Posterior vena cava (tissue), 2 donors: Measurements from ENCODE around the gene KLRC2. TPM values are rescaled to one million over a fixed set of nuclear protein-coding genes. Genes with fewer than 3 reads are reported as not detected.
"Not testable (repeated sequence)": the region's sequence is repeated elsewhere in the genome, so short reads cannot be mapped to it uniquely, and the experiment has no call there.

ENCODE experiments used
- DNase-seq: peaks from one replicate; pipeline ENCODE4 v3.0.0-alpha.2; 2020; ENCODE audit warnings: low spot score
- intact Hi-C, 2 donors: fragments of 100-400 bp; cut with DNase I; formaldehyde crosslinking; loops; one replicate each; pipeline versions ENCODE4 v1.14.1 to v1.14.2; 2022 to 2023
- long read RNA-seq, 2 donors: library from polyadenylated mRNA; unstranded; transcript quantifications; one replicate each; pipeline ENCODE4 v2.0.0, GENCODE V29; 2020 to 2021
- total RNA-seq, 2 donors: library from RNA; stranded (reverse); fragmentation: NEBNext Ultra II Directional; extraction: Animal tissue kit (Norgen Biotek cat#: 25700); gene quantifications; one replicate each; pipeline ENCODE4 v1.2.1, GENCODE V29; 2021
- donor health status: DM: yes; HTN: yes; CAD: no.
- donor health status: DM: yes; HTN: yes; CAD: no.

The KLRC2 gene
- total RNA-seq: under 1 TPM in 1 of 2 donors, not detected in 1; 0.46 TPM
- long read RNA-seq, donor 1: 0 reads
- long read RNA-seq, donor 2: 0 reads

DNA sequence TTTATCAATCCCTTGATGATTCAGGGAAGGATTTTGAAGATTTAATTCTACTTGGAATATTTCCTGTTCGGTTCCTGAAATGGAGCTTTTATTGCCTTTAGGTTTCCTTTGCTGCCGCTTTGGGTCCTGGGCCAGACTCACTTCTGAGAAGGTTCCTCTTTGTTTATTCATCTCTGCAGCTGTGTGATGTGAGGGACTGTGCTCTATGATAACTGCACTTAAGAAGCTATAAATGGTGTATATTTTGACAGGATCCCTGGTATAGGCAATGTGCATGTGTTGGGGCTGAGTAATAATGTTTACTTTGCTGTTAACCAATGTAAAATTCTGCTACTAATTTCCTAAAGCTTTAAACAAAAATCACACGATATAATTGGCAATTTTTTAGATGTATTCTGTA is at the start of gene KLRC2:
Gene KLRC2, minus strand, starts transcription at position 195 of the 400 bp plus-strand sequence. Its CDS starts 24 bp downstream, at position 171.
- DNase-seq, intact Hi-C loops: not testable (repeated sequence)

DNA sequence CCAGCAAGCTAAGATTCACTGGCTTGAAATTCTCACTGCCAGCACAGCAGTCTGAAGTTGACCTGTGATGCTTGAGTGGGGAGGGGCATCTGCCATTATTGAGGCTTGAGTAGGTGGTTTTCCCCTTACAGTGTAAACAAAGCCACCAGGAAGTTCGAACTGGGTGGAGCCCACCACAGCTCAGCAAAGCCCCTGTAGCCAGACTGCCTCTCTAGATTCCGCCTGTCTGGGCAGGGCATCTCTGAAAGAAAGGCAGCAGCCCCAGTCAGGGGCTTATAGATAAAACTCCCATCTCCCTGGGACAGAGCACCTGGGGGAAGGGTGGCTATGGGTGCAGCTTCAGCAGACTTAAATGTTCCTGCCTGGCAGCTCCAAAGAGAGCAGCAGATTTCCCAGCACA is 46.1 kb upstream of the KLRC2 start:
- DNase-seq, intact Hi-C loops: not testable (repeated sequence)

DNA sequence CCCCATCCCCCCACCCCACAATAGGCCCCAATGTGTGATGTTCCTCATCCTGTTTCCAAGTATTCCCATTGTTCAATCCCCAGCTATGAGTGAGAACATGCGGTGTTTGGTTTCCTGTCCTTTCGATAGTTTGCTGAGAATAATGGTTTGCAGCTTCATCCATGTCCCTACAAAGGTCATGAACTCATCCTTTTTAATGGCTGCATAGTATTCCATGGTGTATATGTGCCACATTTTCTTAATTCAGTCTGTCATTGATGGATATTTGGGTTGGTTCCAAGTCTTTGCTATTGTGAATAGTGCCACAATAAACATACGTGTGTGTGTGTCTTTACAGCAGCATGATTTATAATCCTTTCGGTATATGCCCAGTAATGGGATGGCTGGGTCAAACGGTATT is 37.0 kb upstream of the KLRC2 start:
- DNase-seq, intact Hi-C loops: not testable (repeated sequence)

DNA sequence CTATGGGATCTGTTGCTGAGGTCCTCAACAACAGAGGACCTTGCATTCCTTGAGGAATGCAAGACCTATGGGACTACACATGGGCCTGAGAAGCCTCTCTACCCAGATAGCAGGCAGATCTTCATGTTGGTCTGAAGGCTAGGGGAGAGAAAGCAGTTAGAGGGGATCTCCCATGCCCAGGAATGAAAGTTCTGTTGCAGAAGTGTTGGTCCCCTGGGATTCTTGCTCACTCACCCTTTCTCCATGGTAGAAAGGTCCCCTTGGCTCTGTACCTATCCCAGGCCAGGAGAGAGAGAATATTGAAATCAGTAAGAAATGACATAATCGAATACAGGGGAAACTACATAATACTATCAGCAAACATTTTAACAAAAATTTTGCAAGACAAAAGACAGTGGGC is 33.9 kb upstream of the KLRC2 start:
- no peak for DNase-seq
- intact Hi-C loops: no loop called here

DNA sequence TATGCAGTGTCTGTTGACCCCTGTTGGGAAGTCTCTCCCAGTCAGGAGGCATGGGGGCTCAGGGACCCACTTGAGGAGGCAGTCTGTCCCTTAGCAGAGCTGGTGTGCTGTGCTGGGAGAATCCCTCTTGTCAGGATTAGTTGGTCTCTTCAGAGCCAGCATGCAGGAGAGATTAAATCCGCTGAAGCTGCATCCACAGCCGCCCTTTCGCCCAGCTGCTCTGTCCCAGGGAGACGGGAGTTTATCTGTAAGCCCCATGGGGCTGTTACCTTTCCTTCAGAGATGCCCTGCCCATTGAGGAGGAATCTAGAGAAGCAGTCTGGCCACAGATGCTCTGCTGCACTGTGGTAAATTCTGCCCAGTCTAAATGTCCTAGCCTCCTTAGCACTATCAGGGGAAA is 30.5 kb upstream of the KLRC2 start:
- no peak for DNase-seq
- intact Hi-C loops: no loop called here

DNA sequence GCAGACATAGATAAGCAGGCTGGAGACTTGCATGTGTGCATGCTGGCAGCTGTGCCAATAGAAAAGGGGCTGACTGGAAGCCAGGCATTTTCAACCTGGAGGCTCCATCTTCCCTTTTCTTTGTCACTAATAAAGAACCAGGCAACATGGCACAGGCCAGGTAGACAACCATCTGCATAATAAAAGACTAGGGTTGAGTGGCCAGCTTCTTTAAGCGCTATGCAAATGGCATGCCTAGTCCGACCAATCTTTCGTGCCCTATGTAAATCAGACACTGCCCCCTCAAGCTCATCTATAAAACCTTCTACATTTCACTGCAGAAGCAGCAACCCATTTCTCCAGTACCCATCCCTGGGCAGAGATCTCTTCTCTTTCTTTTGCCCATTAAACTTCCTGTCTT is 21.9 kb upstream of the KLRC2 start:
- DNase-seq: no peak
- intact Hi-C loops: no loop called here

DNA sequence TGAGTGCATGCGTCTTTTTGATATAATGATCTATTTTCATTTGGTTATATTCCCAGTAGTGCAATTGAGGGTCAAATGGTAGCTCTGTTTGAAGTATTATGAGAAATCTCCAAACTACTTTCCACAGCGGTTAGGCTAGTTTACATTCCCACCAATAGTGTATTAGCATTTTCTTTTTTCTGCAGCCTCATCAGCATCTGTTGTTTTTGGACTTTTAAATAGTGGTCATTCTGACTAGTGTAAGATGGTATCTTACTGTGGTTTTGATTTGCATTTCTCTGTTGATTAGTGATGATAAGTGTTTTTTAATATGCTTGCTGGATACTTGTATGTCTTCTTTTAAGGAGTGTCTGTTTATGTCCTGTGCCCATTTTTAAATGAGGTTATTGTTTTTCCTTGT is 21.0 kb upstream of the KLRC2 start:
- DNase-seq: no peak
- intact Hi-C loops: no loop called here

DNA sequence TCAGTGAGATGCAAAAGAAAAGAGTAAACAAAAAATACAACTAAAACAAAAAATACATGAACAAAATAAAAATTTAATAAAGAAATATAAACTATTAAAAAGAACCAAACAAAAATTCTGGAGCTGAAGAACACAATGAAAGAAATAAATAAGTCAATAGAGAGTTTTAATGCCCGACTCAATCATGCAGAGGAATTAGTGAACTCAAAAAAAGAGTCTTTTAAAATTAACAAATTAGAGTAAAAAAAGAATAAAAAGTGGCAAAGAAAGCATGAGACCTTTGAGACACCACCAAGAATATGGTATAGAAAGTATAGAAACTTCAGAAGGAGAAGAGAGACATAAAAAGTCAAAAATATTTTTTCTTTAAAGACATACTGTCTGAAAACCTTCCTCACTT is 20.0 kb upstream of the KLRC2 start:
- intact Hi-C loops: no loop called here
- no peak for DNase-seq

DNA sequence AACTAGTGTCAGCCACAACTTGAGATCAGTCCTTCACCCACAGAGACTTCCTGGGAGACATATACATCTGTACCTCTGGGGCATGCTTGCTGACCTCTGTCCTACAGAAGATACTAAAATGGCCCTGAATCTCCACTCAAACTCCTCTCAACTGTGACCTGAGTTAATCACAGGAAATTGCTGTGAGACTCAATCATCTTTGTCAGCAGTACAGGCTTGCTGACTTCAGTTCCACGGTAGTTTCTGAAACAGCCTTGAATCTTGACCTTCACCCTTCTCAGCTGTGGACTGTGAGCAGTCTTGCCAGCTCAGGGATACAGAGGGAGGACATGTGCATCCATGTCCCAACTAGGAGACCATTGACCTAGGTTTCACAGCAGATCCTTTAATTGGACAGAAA is 18.7 kb upstream of the KLRC2 start:
- intact Hi-C loops: no loop called here
- no peak for DNase-seq

DNA sequence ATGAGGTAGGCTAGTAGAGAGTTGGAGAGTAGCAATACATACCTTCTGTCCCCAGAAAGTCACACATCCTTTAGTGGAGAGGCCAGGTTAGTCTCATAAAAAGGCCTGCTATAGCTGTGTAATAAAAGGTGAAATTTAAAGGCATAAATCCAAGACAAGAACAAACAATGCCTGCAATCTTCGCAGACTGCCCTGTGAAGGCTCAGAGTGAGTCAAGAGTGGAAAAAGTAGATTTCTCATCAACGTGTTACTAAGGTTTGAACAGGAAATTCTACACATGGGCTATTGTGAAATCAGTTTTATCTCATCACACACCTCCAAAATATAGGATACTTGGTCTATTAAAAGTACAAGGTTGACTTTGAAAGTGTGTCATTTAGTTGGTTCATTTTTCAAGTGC is 17.3 kb upstream of the KLRC2 start, which contains the start of gene KLRC1:
Gene KLRC1, minus strand, starts transcription at position 222 of the 400 bp plus-strand sequence. CDS start 2,221 bp downstream, outside the sequence.
- DNase-seq: no peak

DNA sequence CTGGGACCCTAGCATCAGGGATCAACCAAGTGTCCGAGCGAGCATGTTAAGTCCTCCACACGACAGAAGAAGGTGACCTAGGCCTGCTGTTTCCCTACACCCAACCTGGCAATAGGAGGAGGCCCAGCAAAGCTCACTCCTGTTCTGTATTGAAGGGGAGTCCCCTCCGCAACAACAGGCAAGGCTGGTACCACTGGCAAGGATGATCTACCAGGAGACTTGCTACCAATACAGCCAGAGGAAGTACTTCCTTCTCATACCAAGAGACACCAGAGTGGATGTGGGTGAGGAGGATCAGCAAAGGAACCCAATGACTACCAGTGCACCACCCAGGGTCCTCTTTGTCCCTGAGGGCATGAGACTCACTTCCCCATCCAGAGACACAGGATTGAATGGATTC is 12.4 kb upstream of the KLRC2 start:
- DNase-seq: no peak
- intact Hi-C loops: no loop called here

More for the DNA sequence above, 17.3 kb upstream of the KLRC2 start, which contains the start of gene KLRC1:
- intact Hi-C loops: no loop called here

DNA sequence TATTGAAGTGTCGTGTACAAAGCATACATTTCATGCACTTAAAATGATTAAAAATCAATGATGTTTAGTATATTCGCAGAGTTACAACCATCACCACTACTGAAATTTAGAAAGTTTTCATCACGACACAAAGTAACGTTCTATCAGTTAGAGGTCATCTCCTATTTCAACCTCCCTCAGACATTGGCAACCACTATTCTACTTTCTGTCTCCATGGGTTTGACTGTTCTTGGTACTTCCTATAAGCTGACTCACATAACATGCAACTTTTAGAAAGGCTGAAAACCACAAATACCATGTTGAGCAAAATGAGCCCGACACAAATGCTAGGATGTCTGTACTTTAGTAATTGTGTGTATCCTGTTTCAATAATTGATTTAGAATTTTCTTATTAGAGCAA is 10.2 kb upstream of the KLRC2 start:
- intact Hi-C loops, DNase-seq: not testable (repeated sequence)

DNA sequence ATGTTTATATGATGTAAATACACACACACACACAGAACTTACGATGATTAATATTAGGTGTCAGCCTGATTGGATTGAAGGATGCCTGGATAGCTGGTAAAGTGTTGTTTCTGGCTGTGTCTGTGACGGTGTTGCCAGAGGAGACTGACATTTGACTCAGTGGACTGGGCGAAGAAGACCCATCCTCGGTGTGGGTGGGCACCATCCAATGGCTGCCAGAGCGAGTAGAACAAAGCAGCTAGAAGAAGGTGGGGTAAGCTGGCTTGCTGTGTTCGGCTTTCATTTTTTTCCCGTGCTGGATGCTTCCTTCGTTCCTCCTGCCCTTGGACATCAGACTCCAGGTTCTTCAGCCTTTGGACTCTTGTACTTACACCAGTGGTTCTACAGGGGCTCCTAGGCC is 5.3 kb upstream of the KLRC2 start:
- intact Hi-C loops: not testable (repeated sequence)

DNA sequence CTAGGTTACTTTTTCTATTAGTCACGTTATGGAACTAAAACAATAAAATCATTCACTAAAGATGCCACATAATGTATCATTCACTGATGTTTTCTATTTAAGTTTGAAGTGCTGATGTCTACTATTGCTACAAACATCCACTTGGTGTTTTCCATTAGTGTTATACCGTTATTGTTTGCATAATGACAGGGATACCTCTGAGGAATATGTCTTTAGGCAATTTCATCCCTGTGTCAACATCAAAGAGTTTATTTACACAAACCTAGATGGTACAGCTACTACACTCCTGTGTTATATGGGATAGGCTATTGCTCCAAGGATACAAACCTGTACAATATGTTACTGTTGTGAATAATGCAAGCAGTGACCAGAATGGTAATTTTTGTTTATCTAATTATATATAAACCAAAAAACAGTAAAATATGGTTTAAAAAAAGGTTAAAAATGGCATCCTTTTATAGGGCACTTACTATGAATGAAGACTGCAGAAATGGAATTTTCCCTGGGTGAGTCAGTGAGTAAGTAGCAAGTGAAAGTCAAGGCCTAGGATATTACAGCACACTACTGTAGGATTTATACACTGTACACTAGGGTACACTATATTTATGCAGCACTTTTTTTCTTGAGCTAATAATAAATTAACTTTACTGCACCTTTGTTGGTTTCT is 3.9 kb upstream of the KLRC2 start:
- intact Hi-C loops: not testable (repeated sequence)

More for the DNA sequence above, 5.3 kb upstream of the KLRC2 start:
- not testable (repeated sequence) for DNase-seq

DNA sequence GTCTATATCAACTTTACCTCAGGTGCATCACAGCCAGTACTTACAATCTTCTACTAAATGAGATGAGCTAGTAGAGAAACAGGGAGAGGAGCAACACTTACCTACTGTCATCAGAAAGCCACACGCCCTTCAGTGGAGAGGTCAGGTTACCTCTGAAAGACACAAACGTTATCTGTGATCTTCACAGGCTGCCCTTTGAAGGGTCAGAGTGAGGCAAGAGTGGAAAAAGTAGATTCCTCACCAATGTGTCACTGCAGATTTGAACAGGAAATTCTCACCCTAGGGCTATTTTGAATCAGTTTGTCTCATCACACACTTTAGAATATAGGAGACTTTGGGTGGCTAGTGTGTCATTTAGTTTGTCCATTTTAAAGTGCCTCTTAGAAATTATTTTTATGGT is 1.8 kb upstream of the KLRC2 start:
- intact Hi-C loops, DNase-seq: not testable (repeated sequence)

More for the DNA sequence above, 3.9 kb upstream of the KLRC2 start:
- not testable (repeated sequence) for DNase-seq

DNA sequence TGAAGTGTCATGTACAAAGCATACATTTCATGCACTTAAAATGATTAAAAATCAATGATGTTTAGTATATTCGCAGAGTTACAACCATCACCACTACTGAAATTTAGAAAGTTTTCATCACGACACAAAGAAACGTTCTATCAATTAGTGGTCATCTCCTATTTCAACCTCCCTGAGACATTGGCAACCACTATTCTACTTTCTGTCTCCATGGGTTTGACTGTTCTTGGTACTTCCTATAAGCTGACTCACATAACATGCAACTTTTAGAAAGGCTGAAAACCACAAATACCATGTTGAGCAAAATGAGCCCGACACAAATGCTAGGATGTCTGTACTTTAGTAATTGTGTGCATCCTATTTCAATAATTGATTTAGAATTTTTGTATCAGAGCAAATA is 5.2 kb downstream of the KLRC2 start:
- intact Hi-C loops, DNase-seq: not testable (repeated sequence)

DNA sequence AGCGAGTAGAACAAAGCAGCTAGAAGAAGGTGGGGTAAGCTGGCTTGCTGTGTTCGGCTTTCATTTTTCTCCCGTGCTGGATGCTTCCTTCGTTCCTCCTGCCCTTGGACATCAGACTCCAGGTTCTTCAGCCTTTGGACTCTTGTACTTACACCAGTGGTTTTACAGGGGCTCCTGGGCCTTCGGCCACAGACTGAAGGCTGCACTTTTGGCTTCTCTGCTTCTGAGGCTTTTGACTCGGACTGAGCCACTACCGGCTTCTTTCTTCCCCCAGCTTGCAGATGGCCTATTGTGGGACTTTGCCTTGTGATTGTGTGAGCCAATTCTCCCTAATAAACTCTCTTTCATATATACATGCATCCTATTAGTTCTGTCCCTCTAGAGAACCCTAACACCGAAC is 9.9 kb downstream of the KLRC2 start:
- intact Hi-C loops: not testable (repeated sequence)
- peak; percentile 10 for DNase-seq

DNA sequence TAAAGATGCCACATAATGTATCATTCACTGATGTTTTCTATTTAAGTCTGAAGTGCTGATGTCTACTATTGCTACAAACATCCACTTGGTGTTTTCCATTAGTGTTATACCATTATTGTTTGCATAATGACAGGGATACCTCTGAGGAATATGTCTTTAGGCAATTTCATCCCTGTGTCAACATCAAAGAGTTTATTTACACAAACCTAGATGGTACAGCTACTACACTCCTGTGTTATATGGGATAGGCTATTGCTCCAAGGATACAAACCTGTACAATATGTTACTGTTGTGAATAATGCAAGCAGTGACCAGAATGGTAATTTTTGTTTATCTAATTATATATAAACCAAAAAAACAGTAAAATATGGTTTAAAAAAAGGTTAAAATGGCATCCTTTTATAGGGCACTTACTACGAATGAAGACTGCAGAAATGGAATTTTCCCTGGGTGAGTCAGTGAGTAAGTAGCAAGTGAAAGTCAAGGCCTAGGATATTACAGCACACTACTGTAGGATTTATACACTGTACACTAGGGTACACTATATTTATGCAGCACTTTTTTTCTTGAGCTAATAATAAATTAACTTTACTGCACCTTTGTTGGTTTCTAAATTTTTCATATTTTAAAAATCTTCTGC is 11.4 kb downstream of the KLRC2 start:
- intact Hi-C loops, DNase-seq: not testable (repeated sequence)

DNA sequence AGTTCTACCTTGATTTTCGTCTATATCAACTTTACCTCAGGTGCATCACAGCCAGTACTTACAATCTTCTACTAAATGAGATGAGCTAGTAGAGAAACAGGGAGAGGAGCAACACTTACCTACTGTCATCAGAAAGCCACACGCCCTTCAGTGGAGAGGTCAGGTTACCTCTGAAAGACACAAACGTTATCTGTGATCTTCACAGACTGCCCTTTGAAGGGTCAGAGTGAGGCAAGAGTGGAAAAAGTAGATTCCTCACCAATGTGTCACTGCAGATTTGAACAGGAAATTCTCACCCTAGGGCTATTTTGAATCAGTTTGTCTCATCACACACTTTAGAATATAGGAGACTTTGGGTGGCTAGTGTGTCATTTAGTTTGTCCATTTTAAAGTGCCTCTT is 13.7 kb downstream of the KLRC2 start:
- DNase-seq, intact Hi-C loops: not testable (repeated sequence)

DNA sequence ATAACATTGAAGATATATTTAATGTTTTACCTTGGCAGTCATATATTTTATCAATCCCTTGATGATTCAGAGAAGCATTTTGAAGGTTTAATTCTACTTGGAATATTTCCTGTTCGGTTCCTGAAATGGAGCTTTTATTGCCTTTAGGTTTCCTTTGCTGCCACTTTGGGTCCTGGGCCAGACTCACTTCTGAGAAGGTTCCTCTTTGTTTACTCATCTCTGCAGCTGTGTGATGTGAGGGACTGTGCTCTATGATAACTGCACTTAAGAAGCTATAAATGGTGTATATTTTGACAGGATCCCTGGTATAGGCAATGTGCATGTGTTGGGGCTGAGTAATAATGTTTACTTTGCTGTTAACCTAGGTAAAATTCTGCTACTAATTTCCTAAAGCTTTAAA is 15.5 kb downstream of the KLRC2 start, which contains the start of gene KLRC3:
Gene KLRC3, minus strand, starts transcription at position 262 of the 400 bp plus-strand sequence. Its CDS starts 45 bp downstream, at position 217.
- not testable (repeated sequence) for DNase-seq

More for the DNA sequence above, 15.5 kb downstream of the KLRC2 start, which contains the start of gene KLRC3:
- intact Hi-C loops: not testable (repeated sequence)
